GM21381 (cell line): ENCODE results near the gene DCK.
A peak's percentile ranks its signal among the peaks of the same experiment; 100 is the strongest.

Experiments used
- ATAC-seq: cut with Tn5 transposase; IDR thresholded peaks from one replicate; pipeline ENCODE4 v1.9.1; 2021; ENCODE audit warnings: mild to moderate bottlenecking, moderate library complexity; ENCODE audit not compliant: unreplicated experiment

DCK gene

GRCh38 chr4:70993181-70994068 is at the start of gene DCK:
Gene DCK, plus strand, starts transcription at chr4:70993649. Its CDS starts 187 bp downstream, at chr4:70993836.
- peak; percentile 87 for ATAC-seq

DNA sequence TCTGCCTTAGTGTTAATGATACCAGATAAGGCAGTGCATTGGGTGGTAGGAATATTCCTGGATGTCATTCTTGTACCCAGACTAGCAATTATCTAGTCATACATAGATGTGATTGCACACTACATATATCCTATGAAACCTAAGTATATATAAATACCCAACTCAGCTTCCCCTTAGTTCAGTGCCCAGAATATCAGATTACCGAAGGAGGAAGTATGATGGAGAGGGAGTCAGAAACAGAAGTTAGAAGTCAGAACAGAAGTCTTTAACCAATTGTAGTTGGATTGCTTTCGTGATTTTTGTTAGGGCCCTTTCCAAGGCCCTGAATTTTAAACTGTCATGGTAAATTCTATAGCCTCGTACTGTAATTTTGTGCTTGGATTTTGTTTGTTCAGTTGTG is 48.4 kb upstream of the DCK start:
- no peak for ATAC-seq

GRCh38 chr4:70945452-70946055 is 47.9 kb upstream of the DCK start:
- no peak for ATAC-seq

DNA sequence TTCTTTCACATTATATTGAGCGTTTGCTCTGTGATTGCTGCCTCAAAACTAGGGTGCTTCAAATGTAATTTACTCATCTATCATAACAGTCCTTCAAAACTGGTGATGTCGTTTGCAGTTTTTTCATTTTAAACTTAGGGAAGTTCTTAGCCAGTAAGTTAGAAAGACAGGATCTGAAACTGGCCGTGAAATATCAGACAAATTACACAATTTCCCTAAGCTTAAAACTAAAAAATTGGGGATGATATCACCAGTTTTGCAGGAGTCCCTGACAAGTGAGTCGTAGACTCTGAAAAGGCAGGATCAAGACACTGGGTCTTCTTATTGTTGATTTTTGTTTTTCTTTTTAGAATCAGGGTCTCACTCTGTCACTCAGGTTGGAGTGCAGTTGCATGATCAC is 46.5 kb upstream of the DCK start:
- ATAC-seq = no peak

DNA sequence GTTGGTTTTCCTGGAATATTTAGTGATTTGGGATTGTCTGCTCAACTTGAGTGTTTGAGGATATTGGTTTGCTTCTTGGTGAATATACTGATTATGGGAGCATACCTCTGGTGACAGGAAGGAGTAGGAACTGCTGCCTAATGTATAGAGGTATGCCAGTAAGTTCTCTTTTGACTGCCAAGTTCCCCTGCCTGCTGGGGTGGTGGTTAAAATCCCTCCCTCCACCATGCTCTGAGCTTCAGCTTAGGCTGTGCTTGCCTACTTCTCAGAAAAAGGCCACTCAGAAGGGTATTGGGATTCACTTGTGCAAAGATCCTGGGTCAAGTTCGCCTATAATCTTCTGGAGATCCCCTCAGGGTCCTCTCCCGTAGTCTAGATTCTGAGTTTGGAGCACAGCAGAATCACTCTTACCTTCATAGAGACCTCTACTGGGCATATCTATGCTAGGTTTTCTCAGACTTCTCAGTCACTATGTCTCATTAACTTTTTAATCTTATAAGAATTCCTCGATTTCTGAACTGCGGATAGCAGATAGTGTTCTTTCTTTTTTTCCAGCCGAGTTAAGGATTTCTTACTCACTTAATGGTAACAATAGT is 44.7 kb upstream of the DCK start:
- ATAC-seq = no peak

GRCh38 chr4:70954032-70954431 is 39.4 kb upstream of the DCK start:
- ATAC-seq = no peak

DNA sequence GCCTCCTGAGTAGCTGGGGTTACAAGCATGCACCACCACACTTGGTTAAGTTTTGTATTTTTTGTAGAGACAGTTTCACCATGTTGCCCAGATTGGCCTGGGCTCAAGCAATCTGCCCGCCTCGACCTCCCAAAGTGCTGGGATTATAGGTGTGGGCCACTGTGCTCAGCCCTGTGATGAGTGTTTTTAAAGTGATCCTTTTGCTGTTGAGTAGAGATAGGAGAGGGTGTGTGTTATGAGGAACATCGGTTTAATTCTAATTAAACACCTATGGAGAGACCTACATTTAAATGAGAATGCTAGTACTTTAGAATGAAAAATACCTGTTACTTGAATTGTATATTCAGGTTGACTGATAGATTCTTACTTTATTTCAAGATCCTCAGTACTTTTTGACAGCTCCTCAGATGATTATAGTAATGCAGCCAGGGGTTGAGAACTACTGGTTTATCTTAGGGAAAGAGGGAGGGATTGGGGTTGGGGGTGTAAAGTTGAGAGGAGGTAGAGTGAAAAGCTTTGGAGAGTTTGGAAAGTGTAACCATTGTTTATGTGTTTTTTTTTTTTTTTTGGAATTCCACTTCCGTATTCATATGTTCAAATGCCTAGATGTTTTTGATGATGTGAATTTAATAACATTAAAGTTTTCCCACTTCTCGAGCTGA is 36.8 kb upstream of the DCK start:
- no peak for ATAC-seq

DNA sequence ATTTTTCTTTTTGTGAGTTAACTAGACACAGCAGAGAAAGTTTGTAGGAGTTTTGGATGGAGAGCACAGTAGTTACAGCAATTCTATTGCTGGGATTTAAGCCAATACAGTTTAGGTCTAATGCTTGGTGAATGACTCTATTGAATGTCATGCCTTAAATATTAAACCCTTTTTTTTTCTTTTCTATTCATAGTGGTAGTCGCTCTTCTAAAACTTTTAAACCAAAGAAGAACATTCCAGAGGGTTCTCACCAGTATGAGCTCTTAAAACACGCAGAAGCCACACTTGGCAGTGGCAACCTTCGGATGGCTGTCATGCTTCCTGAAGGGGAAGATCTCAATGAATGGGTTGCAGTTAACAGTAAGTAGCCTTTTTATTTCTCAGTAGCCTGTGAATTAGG is 34.8 kb upstream of the DCK start:
- no peak for ATAC-seq

DNA sequence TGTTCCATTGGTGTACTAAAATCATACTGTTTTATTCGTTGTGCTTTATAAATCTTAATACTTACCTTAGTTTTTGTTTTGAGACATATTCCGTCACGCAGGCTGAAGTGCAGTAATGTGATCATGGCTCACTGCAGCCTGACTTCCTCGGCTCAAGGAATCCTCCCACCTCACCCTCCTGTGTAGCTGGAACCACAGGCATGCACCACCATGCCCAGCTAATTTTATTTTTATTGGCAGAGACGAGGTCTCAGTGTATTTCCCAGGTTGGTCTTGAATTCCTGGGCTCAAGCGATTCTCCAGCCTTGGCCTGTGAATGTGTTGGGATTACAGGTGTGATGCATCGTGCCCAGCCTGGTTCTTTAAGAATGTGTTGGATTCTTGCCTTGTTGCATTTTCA is 24.4 kb upstream of the DCK start:
- no peak for ATAC-seq

DNA sequence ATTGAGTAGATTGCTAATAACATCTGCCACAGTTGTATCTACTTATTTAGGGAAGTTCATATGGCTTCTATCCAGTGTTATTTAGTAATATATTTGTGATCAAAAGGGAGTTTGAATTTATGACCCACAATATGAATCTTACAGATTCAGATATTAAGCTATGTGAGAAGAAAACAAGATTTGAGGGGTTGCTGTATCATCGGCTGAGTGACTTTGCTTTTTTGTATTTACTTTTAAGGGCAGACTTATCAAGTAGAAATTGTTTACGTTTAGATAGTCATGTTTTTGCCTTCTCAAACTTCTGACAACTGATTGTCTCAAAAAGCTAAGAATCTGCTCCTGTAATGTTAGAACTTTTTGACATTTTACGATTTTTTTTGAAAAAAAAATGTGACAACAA is 17.2 kb upstream of the DCK start:
- ATAC-seq = no peak

- no peak for ATAC-seq
These were observed 13.9 kb upstream of the DCK start for GRCh38 chr4:70979445-70980008.

GRCh38 chr4:70980196-70980595 is 13.3 kb upstream of the DCK start:
- ATAC-seq = no peak

DNA sequence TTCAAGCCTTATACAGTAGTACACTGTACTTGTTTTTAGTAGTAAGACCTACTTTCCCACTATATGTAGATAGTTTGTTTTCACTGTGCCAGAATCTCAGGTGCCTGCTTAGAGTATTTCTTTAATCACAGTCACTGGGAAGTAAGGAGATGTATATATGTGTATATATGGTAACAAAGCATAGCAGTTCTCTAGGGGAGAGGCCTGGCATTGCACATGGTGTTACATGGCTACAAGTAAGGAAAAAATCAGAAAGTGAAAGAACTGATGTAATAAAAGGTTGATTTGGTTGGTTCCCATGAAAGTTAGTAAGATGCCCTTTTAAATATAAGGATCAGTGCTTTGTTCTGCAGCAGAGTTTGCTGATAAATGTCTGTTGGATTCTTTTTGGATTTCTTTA is 9.3 kb upstream of the DCK start:
- ATAC-seq = no peak

DNA sequence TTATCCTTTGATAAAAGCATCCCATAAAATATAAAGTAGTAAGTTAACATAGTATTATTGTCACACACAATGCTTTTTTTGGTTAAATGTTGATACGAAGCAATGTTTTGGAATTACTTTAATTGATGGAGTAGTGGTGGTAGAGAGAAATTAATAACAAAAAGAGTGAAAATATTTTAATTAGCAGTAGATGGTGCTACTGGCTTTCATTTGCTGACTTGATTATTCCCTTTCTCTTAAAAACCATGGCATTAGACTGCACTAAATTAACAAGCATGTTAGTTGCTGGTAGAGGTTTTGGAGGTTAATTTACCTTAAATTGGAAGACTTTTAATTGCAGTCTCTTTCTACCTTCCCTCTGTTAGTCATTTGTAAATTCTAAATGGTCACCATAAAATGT is 8.9 kb upstream of the DCK start:
- no peak for ATAC-seq

GRCh38 chr4:70991596-70991995 is 1.9 kb upstream of the DCK start:
- no peak for ATAC-seq

- ATAC-seq = no peak
These were observed 1.0 kb upstream of the DCK start for GRCh38 chr4:70992391-70992881.

- ATAC-seq = no peak
These were observed 569 bp downstream of the DCK start for GRCh38 chr4:70994069-70994366.

DNA sequence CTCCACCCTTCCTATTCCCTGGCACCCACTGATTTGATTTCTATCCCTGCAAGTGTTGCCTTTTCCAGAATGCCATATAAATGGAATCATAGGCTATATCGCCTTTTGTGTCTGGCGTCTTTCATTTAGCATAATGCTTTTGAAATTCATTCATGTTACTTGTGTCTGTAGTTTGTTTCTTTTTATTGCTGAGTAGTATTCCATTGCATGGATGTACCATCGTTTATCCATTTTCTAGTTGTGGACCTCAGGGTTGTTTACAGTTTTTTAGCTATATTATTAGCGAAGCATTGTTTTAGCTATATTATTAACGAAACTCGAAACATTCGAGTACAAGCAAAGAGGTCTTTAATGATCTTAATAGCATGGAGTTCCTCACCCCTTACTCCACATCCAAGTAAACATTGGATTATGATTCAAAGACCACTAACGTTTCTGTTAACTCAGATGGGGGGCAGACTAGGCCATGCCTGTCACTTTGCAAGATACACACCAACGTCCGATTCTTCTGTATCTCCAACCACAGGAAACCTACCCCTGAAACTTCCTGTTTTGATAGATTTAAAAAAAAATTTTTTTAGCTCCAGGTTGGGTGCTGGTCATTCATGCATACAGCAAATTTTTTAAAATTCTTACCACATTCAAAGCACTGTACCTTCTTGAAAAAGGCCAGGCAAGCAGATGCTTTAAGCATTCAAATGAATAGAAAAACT is 1.1 kb downstream of the DCK start:
- ATAC-seq = peak; percentile 44

DNA sequence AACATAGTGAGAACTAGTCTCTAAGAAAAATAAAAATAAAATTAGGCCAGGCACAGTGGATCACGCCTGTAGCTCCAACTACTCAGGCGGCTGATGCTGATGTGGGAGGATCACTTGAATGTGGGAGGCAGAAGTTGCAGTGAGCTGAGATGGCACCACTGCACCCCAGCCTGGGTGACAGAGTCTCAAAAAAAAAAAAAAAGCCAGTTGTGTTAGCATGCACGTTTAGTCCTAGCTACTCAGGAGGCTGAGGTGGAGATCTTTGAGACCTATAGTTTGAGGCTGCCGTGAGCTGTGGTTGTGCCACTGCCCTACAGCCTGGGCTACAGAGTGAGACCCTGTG is 2.5 kb downstream of the DCK start:
- no peak for ATAC-seq

GRCh38 chr4:70997036-70997435 is 3.6 kb downstream of the DCK start:
- ATAC-seq = no peak

DNA sequence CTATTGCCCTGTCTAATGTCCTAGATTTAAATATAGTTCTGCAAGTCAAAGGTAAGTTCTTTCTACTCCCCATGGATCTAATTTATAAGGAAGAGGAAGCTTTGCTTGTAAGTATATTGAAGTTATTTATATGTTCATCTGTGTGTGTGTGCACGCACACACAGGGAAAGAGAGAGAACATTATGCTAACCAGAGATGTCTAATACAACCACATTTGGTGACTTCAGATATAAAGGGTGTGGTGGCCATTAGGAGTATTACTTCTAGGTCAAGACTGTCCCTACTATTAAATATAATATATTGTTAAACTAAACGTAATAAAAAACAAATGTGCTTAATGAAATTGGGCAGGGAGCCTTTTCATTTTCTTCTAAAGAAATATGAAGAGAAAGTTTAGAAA is 4.1 kb downstream of the DCK start:
- no peak for ATAC-seq
